Left renal pelvis (tissue), 4 donors: ENCODE measurements around the gene RAD51B. TPM values are rescaled to one million over a fixed set of nuclear protein-coding genes. Genes with fewer than 3 reads are reported as not detected.

ENCODE experiments used
- DNase-seq, 4 donors: peaks; one replicate each; pipeline ENCODE4 v3.0.0-alpha.2; 2013; ENCODE audit warnings: low read depth in 4 of 4, low spot score in 3 of 4
- polyA plus RNA-seq, 4 donors: library from polyadenylated mRNA; unstranded; fragments of 120-200 nt; gene quantifications; one replicate each; pipeline ENCODE4 v1.2.1, GENCODE V29; 2013; ENCODE audit not compliant: insufficient read length in 4 of 4

RAD51B gene
- polyA plus RNA-seq, 4 donors = 9.4 to 12.6 (median 11.6) TPM

GRCh38 chr14:68728342-68729106, 908.9 kb downstream of the RAD51B start:
- no peak for DNase-seq

GRCh38 chr14:68729556-68729955, 910.0 kb downstream of the RAD51B start:
- no peak for DNase-seq

GRCh38 chr14:68730348-68730747, 910.8 kb downstream of the RAD51B start:
- no peak for DNase-seq

GRCh38 chr14:68730811-68731425, 911.3 kb downstream of the RAD51B start:
- DNase-seq = no peak

- DNase-seq = no peak
Measured at GRCh38 chr14:68733086-68733914, 913.7 kb downstream of the RAD51B start.

GRCh38 chr14:68734231-68734732, 914.7 kb downstream of the RAD51B start:
- no peak for DNase-seq

- no peak for DNase-seq
Measured at GRCh38 chr14:68735856-68736255, 916.3 kb downstream of the RAD51B start.

- no peak for DNase-seq
Measured at GRCh38 chr14:68736471-68736871, 916.9 kb downstream of the RAD51B start.

GRCh38 chr14:68737086-68737485, 917.5 kb downstream of the RAD51B start:
- no peak for DNase-seq

GRCh38 chr14:68738559-68738958, 919.0 kb downstream of the RAD51B start:
- no peak for DNase-seq

GRCh38 chr14:68739701-68740100, 920.1 kb downstream of the RAD51B start:
- DNase-seq = no peak

- no peak for DNase-seq
Measured at GRCh38 chr14:68740788-68741476, 921.4 kb downstream of the RAD51B start.

- DNase-seq = no peak
Measured at GRCh38 chr14:68741477-68741791, 921.9 kb downstream of the RAD51B start.

- DNase-seq = no peak
Measured at GRCh38 chr14:68741839-68742470, 922.4 kb downstream of the RAD51B start.

GRCh38 chr14:68744613-68745012, 925.0 kb downstream of the RAD51B start:
- no peak for DNase-seq

- DNase-seq = no peak
Measured at GRCh38 chr14:68747393-68747792, 927.8 kb downstream of the RAD51B start.

- DNase-seq = no peak
Measured at GRCh38 chr14:68748260-68748659, 928.7 kb downstream of the RAD51B start.

GRCh38 chr14:68748691-68749090, 929.1 kb downstream of the RAD51B start:
- DNase-seq = no peak

- DNase-seq = no peak
Measured at GRCh38 chr14:68749487-68750475, 930.2 kb downstream of the RAD51B start.
